HG02870 (cell line): ENCODE measurements around the gene CACNA1E.
A peak's percentile ranks its signal among the peaks of the same experiment; 100 is the strongest.

Experiments
- ATAC-seq: cut with Tn5 transposase; IDR thresholded peaks from one replicate; pipeline ENCODE4 v1.9.1; 2021; ENCODE audit warnings: mild to moderate bottlenecking, moderate library complexity; ENCODE audit not compliant: unreplicated experiment

Gene CACNA1E

DNA sequence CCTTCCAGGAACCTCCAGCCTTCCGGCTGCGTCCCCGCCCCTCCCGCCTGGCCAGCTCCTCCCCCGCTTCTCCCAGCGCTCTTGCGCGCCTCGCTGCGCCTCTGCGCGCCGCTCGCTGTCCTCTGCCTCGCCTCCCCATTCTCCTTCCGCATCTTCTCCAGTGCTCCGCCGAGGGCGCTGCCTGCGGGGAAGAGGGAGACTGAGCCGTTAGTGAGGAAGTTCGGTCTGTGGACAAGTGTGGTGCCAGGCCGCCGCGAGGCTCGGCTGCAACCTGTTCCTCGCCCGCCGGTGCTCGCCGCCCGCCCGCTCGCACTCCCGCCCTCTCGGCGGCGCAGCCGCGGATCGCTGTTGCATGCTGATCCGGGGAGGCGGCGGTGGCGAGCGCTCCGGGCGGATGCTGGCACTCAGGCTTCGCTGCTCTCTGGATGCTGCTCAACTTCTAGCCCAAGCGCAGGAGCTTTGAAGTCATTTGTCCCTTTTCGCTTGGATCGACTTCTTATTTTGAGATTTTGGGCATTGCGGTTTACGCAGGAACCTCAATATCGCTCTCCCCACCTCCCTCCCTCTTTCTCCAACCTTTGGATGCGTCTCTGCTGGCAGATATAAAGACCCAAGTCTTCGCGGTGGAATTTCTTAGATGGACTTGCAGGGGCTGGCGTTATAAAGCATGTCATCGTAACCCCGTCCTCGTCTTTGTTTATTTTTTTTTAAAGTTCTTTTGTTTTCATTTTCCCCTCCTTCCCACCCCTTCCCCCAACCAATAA, 614 bp upstream of the CACNA1E start:
- peak; percentile 27 for ATAC-seq

DNA sequence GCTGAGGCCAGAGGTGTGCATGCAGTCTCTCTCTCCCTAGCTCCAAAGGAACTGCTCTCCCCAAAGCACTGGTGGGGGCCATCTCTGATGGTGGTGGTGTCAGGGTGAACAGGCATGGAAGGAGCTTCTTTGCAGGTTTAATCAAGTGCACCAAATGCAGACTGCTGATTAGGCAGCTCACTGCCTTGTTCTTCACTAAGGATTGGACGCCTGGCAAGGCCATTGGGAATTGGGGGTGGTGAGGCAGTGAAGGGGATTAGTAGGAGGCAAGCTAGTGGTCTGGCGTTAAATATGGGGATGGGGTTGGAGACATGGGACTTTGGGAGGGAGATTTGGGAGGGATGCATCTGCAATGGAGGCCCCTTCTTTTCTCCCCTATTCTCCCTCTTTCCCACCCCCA, 1.5 kb downstream of the CACNA1E start:
- no peak for ATAC-seq

DNA sequence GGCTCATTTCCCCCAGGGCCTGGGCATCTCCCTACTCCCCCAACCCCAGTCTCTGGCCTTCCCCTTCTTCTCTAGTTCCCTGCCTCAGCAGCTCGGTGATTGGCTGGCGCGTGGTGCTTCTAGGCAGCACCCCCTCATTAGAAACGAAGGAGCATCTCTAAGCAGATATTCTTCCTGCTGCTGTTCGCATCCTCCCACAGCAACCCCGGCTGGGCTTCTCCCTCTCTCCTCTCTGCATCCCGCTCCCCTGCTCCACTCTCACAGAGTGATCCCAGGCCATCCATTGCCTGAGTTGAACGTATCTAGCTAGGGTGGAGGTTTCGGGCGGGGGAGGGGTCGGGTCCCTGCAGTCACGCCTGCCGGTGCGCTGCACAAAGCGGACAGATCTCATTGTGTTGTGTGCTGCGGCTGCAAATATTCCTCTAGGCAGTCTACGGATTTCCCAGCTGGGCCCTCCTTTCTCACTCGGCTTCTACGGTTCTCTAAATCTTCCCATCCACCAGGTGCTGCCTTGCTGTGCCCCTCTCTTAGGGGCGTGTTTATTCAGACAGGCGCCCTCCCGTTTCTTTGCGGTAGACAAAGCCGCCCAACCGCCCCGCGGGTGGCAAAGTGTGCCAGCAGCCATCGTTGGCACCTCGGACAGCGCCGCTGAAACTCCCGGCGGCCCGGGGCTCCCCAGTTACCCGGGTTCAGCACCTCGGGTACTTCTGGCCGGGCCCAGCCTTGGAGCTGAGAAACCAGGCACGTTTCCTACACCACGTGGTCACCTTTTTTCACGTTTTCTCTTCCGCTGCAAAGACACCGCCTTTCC, 2.2 kb downstream of the CACNA1E start:
- ATAC-seq, result peak; percentile 43

DNA sequence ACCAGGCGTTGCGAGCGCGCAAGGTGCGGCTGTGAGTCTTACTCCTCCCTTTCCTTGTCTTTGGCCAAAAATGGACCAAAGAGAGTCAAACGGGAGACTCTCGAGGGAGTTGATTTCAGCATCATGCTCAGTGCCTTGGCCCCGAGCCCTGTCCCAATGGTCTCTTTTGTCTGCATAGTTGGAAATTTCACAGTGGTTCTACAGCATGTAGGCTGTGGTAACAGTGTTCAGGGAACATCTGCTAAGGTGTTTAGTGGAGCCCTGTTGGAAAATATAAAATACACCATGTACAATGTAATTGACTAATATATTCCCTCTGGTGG, 2.7 kb downstream of the CACNA1E start:
- no peak for ATAC-seq

DNA sequence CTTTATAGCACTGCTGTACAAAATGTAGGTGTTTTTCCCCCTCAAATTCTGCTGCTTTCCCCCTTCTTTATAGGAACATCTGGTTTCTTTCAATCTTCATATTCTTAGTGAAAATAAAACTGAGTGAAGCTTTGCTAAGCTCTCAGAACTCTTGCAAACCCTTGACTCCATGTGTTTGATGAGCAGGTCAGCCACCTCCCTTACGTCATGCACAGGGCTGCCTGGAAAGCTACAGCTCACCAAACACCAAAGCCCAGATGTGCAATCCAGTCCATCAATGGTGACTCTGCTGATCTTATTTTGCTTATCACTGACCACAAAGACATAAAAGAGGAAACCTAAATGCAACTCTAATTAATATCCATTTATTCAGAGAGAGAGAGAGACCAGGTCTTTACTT, 5.5 kb downstream of the CACNA1E start:
- ATAC-seq, result no peak

DNA sequence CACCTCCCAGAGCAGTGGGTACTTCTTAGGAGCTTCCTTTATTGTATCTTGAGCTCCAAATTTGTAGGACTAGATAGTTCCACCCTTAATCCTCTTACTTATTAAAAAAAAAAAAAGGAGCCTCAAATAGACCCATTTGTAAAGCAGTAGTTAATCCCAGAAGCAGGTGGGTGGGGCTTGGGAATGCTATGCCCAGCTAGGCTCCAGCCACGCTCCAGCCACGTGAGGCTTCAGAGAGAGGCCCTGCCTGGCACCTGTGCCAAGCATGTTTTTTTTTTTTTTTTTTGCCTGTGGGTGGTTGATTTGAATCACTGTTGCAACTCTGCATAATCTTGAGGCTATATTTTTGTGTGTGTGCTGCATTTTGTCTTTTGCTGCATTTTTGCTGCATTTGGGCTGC, 7.0 kb downstream of the CACNA1E start:
- no peak for ATAC-seq

DNA sequence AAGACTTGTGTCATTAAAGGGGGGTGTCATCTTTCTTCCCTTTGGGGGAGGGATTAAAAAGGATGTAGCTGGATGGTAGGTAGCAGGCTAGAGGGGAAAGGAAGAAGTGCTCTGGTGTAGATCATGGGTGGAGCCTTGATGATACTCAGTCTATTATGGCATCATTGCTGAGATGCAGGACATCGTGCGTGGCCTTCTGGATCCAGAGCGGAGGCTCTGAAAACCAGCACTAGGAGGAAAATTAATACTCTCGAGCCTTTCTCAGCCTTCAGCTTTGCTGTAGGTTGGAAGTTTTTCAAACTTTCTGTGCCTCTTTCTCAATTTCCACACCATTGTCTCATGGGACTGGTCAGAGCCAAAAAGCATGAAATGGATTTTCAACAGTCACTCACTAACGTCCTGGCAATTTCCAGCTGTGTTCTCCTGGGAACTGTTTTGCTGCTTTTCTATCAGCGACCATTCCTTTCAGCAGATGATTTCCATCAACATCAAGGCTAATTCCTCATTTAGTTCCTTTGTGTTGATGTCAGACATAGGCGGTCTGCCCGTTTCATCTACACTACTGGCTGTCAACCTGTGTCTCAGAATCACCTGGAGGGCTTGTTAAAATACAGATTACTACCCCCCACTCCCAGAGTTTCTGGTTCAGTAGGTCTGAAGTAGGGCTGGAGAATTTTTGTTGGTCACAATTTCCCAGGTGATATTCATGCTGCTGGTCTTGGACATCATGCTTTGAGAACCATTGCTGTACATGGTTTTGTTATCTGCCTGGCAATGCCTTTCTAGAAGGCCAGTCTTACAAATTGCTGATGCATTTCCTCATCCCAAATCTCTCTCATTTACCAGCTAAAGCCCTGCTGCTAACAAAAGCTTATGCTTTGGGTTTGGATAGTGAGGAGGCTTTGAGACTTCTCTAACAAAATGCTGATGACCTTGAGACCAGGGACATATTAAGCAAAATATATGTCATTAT, 7.7 kb downstream of the CACNA1E start:
- ATAC-seq, result no peak

DNA sequence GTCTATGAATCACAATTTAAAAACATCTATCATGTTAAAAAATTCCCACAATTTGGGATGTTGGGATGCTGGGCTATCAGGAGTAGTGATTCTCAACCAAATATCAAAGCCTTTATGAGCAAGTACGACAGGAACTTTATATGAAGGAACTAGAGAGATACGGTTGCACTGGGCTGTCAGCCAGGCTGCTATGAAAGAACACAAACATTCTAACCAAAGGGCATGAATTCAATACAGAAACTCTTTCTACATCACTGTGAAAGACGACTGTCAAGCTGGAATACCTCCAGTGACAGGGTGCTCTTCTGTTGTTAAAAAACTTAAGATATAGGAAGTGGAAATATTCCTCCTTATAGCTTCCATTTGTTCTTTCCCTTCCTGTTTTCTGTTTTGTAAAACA, 9.8 kb downstream of the CACNA1E start:
- ATAC-seq, result no peak

DNA sequence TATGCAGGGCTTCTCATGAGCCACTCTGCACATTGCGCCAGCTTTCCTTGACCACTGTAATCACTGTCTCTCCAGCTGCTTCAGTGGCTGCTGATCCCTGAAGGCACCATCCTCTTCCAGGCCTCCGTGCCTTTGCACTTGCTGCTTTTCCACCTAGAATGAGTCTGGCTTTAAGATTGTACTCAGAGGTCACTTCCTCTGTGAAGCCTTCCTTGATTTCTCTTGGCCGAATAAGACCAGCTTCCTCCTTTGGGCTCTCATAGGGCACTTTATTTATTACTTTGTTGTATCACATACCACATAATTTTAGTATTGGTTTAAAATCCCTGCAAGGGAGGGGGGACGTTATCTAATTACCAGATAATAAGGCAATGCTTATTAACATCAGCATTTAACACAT, 10.6 kb downstream of the CACNA1E start:
- ATAC-seq, result no peak

DNA sequence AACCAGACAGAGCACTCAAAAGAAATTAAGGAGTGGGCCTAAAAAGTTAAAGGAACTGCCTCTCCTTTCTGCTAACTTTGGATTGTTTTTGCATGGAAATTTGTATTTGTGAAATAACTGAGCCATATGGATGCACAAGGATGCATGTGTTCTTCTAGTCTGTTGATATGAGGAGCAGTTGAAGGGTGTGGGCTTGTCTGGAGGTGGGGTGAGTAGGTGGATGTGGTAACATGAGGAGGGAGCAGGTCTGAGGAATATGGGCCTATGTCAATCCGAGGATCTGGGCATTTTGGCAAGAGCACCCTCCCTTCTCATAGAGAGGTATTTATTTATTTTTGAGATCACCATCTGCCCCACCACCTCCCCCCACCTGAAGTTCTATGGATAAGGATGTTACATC, 13.4 kb downstream of the CACNA1E start:
- ATAC-seq, result no peak

DNA sequence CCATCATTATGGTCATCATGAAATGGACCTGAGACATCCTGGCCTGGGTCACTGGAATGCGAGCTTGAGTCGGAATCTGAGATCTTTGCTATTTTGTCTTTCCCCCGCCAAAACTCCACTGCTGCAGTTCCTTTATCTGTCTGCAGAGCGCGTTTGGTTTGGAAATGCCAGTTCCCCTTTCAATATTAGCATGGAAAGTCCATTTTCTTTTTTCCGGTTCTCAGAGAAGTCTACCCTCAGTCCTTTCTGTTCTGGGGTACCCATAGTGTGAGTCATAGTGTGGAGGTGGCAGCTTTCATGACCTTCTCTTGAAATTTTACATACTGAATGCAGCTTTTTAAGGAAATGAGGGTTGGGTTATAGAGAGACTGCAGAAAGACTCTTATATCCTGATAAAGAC, 14.6 kb downstream of the CACNA1E start:
- ATAC-seq, result no peak

DNA sequence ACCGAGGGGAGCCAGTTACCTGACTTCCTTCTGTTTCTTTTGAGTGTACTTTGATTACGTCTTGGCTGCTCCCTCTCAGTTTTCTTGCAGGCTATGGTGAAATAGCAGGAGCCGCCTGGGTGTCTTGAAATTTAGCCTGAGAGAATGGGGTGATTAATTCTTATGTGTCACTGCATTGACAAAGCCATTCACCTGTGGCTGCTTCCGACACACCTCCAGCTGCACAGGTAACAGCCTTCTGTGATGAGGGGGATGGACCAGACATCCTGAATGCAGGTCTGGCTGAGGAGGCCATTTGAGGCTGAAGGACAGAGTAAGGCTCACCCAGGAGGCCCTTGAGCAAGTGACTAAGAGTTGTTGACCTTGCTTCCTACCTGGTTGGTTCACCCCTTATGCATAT, 16.5 kb downstream of the CACNA1E start:
- no peak for ATAC-seq

DNA sequence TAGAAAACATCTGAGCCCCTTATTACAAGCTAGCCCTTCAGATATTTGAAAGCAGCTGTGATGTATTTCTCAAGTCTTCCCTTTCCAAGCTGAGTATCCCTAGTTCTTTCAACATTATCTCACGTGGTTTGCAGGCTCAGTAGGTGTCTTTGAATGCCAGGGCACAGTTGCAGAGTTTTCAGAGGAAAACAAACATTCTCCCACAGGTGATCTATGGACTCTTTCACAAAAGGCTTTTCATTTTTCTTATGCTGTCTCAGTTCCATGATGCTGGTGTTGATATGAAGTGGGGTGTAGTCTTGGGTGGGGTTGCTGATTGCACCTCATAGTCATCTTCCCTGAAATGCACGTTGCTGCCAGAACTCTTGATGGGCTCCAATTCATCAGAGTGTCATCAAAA, 17.3 kb downstream of the CACNA1E start:
- ATAC-seq, result no peak

DNA sequence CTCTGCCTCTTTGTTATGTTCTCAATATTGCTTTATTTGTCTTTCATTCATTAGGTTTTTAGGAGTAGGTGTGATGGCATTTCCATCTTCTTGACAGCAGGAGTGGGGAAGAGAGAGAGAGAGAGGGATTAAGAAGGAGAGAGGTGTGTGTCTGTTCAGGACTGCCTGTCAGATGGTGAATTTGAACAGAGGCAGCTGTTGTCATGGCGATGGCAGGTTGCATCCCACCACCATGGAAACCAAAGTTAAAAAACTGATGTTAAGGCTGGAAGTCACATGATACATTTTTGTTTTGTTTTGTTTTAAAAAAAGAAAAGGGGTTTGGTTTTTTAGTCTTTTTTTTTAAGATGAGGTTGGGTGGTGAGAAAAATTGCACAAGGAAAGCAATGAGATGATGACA, 18.3 kb downstream of the CACNA1E start:
- no peak for ATAC-seq

DNA sequence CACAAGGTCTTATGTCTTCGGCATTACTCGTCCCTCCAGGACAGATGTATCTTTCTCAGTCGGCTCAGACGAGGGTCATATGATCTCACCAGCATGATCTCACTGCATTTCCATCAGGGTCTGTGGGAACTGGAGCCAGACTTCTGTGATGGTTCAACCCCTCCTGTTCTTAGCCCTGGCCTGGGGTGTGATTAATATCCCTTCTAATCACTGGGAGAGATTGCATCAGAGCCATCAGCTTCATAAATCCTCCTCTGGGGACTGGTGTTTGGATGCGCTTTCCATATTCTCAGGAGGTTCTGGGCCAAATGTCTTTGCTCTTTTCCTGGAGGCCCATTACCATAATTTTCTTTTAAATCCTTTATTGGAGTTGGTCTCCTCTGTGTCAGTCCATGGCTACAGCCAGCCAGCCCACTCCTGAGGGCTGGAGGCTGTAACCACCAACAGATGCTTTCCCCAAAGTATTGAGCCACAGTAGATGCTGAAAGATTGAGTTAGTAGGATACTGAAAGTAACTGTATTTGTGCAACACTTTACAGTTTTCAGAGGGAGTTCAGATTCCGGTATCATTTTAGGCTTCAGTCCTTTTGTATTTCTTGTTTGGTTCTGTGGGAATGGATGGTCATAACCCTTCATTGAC, 20.0 kb downstream of the CACNA1E start:
- ATAC-seq, result no peak

DNA sequence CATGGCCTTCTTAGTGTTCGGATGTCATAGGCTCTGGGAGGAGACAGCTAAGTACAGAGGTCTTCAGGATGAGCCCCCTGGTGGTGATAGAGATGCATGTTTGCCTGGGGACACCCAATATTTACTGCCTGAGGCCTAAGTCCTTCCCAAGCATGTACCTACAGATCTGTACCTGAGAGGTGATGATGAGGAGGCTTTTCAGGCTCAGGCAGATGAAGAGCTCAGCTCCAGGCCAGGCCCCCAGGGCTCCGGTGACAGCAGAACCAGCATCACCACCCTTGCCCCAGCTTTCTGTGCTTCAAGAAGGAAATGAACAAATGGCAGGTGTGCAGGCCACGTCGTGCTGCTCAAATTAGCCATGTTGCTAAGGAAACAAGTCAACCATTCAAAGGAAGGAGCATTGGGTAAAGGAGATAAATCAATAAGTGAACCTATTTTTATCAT, 21.1 kb downstream of the CACNA1E start:
- peak; percentile 59 for ATAC-seq

DNA sequence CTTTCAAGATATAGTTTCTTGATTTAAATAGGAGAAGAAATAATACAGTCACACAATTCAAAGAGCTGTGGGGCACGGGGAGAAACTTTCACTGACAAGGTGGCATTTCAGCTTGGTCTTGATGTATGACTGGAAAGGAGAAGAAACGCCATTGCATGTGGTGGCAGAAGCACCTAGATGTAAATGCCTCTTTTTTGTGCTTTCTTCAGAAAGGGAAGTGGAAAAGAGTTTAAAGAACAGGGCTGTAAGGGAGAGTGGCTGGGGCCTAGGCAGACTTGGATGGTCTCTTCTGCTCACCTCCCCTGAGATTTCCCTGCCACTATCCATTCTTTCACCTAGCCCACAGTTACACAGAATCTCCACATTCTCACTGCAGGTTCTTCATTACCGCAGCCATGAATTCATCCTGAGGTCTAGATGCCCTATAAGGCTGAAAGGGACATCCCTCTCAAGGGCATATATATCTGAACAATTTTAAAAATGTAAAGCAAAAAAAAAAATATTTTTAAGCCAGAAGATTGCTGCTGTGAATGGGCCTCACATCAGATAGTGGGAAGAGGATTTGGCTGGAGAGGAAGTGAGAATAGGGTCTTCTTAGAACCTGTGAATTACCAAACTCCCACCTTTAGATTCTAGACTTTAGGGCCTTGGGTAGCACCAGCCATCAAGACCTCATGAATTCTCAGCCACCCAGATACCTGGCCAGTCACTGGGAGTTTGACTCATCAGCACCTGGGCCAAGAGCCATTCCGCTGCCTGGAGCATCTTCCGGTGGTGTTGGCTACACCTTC, 23.4 kb downstream of the CACNA1E start:
- no peak for ATAC-seq

DNA sequence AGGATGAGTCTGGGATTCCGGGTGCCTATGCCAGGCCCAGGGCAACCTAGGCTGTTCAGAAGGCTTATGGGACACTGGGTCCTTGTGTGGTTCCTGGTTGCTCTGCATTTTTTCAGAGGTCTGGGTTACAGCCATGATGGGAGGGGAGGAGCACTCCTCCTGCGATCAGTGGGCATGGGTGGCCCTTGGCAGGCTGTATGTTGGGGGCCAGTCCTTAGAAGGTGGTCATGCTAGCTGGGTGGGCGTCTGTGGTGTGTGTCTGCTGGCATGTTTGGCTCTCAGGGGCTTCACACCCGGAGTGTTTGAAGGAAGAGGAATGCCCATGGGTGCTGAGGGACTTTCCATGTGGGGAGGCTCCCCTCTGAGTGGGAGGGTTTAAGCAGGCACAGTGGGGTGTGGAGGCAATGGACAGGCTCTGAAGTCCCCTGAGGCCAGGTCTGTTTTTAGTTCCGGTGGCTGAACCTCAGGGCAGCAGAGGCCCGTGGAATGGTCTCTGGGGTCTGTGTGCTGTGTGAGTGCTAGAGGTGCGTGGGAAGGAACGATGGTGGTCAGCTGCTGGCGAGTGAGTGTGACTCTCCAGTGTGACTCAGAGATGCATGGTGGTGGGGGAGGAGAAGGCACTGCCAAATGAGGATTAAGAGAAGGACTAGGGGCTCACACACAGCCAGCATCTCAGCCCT, 25.3 kb downstream of the CACNA1E start:
- ATAC-seq, result no peak

DNA sequence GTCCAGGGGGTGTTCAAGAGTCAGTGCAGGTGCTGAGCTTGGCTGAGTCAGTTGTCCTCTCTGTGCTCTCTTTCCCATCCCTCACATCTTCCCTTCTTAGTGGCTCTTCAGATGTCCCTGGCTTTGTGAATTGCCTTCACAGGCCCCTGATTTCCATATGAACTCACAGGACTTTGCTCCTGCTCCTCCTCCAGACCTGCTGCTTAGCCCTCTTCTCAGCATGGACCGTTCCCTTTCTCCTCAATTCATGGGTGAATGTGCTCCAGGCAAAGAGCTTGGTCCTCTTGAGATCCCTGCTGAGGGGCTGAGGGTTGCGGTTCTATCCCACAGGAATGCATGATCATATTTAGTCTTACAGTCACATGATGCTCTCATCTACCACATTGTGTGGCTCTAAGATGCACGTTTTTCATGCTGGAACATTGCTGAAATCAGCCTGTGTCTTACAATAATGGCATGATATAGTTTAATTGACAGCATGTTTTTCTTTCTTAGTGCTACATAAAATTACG, 30.5 kb downstream of the CACNA1E start:
- ATAC-seq, result no peak
